Smooth muscle cell (in vitro differentiated cells): ENCODE measurements around the gene ORM1. TPM values are rescaled to one million over a fixed set of nuclear protein-coding genes. Genes with fewer than 3 reads are reported as not detected.

Experiments used
- DNase-seq: peaks from one replicate; lab custom pipeline; 2025; ENCODE audit not compliant: unreplicated experiment; lab: John Stamatoyannopoulos, UW
- H2AFZ ChIP-seq: fragments of 200-600 bp; sonication (generic); 2 replicates; pipeline ENCODE4 v1.6.0; 2016; ENCODE audit warnings: antibody characterized with exemption, low read depth, mild to moderate bottlenecking
- H3F3A ChIP-seq: fragments of 200-600 bp; sonication (generic); 2 replicates; pipeline ENCODE4 v1.6.0; 2017; ENCODE audit warnings: antibody characterized with exemption, low read depth
- H3K27ac ChIP-seq: fragments of 200-600 bp; sonication (generic); 2 replicates; pipeline ENCODE4 v1.5.1; 2016; ENCODE audit warnings: low read depth, mild to moderate bottlenecking
- H3K27me3 ChIP-seq: fragments of 200-600 bp; sonication (generic); 2 replicates; pipeline ENCODE4 v1.6.1; 2016; ENCODE audit warnings: low read depth, mild to moderate bottlenecking
- H3K36me3 ChIP-seq: fragments of 200-600 bp; sonication (generic); 2 replicates; pipeline ENCODE4 v1.5.1; 2016; ENCODE audit warnings: low read depth
- H3K4me1 ChIP-seq: fragments of 200-600 bp; sonication (generic); 2 replicates; pipeline ENCODE4 v1.5.1; 2016; ENCODE audit warnings: low read depth
- H3K4me2 ChIP-seq: fragments of 200-600 bp; sonication (generic); 2 replicates; pipeline ENCODE4 v1.6.0; 2016; ENCODE audit warnings: mild to moderate bottlenecking
- H3K4me3 ChIP-seq: fragments of 200-600 bp; sonication (generic); 2 replicates; pipeline ENCODE4 v1.5.1; 2016; ENCODE audit warnings: mild to moderate bottlenecking
- H3K79me2 ChIP-seq: fragments of 200-600 bp; sonication (generic); 2 replicates; pipeline ENCODE4 v1.6.0; 2016; ENCODE audit warnings: low read depth, mild to moderate bottlenecking
- H3K9ac ChIP-seq: fragments of 200-600 bp; sonication (generic); 2 replicates; pipeline ENCODE4 v1.6.0; 2016; ENCODE audit warnings: low read depth
- H3K9me3 ChIP-seq: fragments of 200-600 bp; sonication (generic); replicated peaks from 2 replicates; pipeline ENCODE4 v1.5.1; 2016; ENCODE audit warnings: low read depth
- H4K20me1 ChIP-seq: fragments of 200-600 bp; sonication (generic); 2 replicates; pipeline ENCODE4 v1.6.0; 2016; ENCODE audit warnings: low read depth
- CTCF ChIP-seq: fragments of 200-600 bp; sonication (generic); IDR thresholded peaks from 2 replicates; pipeline ENCODE4 v1.5.1; 2017; ENCODE audit warnings: borderline replicate concordance, mild to moderate bottlenecking, antibody characterized with exemption; ENCODE audit not compliant: insufficient read depth, poor library complexity, severe bottlenecking
- WGBS: methylation state at CpG from one replicate; pipeline ENCODE4 v1.1.7; 2016; ENCODE audit warnings: low lambda C conversion rate; 5-methylcytosine and 5-hydroxymethylcytosine counted together
- polyA plus RNA-seq: library from polyadenylated mRNA; unstranded; fragments of >200 nt; fragmentation: Nextera tagmentation; extraction: Ambion mirVana; gene quantifications from 2 replicates; pipeline ENCODE4 v1.2.1, GENCODE V29; 2016
- total RNA-seq: library from RNA; depleted of rRNA; stranded (reverse); fragments of >200 nt; gene quantifications from 2 replicates; pipeline ENCODE4 v1.2.3, GENCODE V29; 2014

Gene ORM1
- total and polyA plus RNA-seq, 2 experiments from 2014 or later, result 0.74 TPM; not detected in 1

GRCh38 chr9:114344692-114345091 lies 21.8 kb downstream of the ORM1 start:
- Histone ChIP-seq H3F3A (peaks cover 5% of the 10 kb centered on the region), H3K27me3 (no peaks in the 10 kb centered on the region), H4K20me1 (no peaks in the 10 kb centered on the region), H3K27ac (peak overlapping the region; percentile 55), H3K36me3 (peaks cover 4% of the 10 kb centered on the region), H3K9me3 (no peaks in the 10 kb centered on the region), H3K4me3 (no peak overlapping the region), H3K79me2 (no peaks in the 10 kb centered on the region), H2AFZ (no peak overlapping the region), H3K9ac (no peak overlapping the region), H3K4me2 (no peak overlapping the region), H3K4me1 (peaks cover 16% of the 10 kb centered on the region)
- no peak for DNase-seq
- 84% methylated on average over 3 of the region's 3 CpGs for WGBS
- no peak for TF ChIP-seq CTCF

GRCh38 chr9:114345493-114346065 lies 22.7 kb downstream of the ORM1 start:
- TF ChIP-seq CTCF, result no peak
- Histone ChIP-seq H3K27me3 (no peaks in the 10 kb centered on the region), H3K79me2 (no peaks in the 10 kb centered on the region), H3K4me1 (peaks cover 16% of the 10 kb centered on the region), H3K27ac (no peak overlapping the region), H3K36me3 (peaks cover 4% of the 10 kb centered on the region), H2AFZ (no peak overlapping the region), H3K4me3 (no peak overlapping the region), H3F3A (peaks cover 14% of the 10 kb centered on the region), H3K9ac (no peak overlapping the region), H3K9me3 (no peaks in the 10 kb centered on the region), H3K4me2 (no peak overlapping the region), H4K20me1 (no peaks in the 10 kb centered on the region)
- 96% methylated on average over 7 of the region's 7 CpGs for WGBS
- DNase-seq, result no peak

GRCh38 chr9:114346146-114346545 lies 23.2 kb downstream of the ORM1 start:
- no peak overlapping the region for H3K4me2 ChIP-seq
- no peak for DNase-seq
- no peaks in the 10 kb centered on the region for H3K79me2 ChIP-seq
- 97% methylated on average over 11 of the region's 11 CpGs for WGBS
- H3K36me3 ChIP-seq, result peaks cover 4% of the 10 kb centered on the region
- no peak overlapping the region for H2AFZ ChIP-seq
- peaks cover 16% of the 10 kb centered on the region for H3K4me1 ChIP-seq
- H3K4me3 ChIP-seq, result no peak overlapping the region
- H3K9me3 ChIP-seq, result no peaks in the 10 kb centered on the region
- H3K27me3 ChIP-seq, result no peaks in the 10 kb centered on the region
- no peaks in the 10 kb centered on the region for H4K20me1 ChIP-seq
- H3K27ac ChIP-seq, result no peak overlapping the region
- H3F3A ChIP-seq, result peaks cover 15% of the 10 kb centered on the region
- H3K9ac ChIP-seq, result no peak overlapping the region
- TF ChIP-seq CTCF, result no peak

- no peak overlapping the region for H3K4me3 ChIP-seq
- no peak for DNase-seq
- no peaks in the 10 kb centered on the region for H3K9me3 ChIP-seq
- no peaks in the 10 kb centered on the region for H3K79me2 ChIP-seq
- peak overlapping the region; percentile 84 for H3K9ac ChIP-seq
- H4K20me1 ChIP-seq, result no peaks in the 10 kb centered on the region
- WGBS, result 90% methylated on average over 15 of the region's 15 CpGs
- peaks cover 4% of the 10 kb centered on the region for H3K36me3 ChIP-seq
- no peak overlapping the region for H2AFZ ChIP-seq
- no peak for TF ChIP-seq CTCF
- peak overlapping the region; percentile 97 for H3K27ac ChIP-seq
- no peaks in the 10 kb centered on the region for H3K27me3 ChIP-seq
- H3K4me1 ChIP-seq, result peaks cover 16% of the 10 kb centered on the region
- H3F3A ChIP-seq, result peaks cover 15% of the 10 kb centered on the region
- H3K4me2 ChIP-seq, result no peak overlapping the region
Measured at GRCh38 chr9:114347675-114348074, 24.8 kb downstream of the ORM1 start.
